RWPE1 (cell line): ENCODE measurements around the gene ASTN2.

ENCODE experiments used
- CTCF ChIA-PET: fragments of 350-600 bp; sonication (Branson Sonifier 250); formaldehyde crosslinking; extraction: SDS; loops from one replicate; lab custom pipeline; 2021; lab: Yijun Ruan, JAX
- POLR2A ChIA-PET: fragments of 400-600 bp; formaldehyde crosslinking; extraction: SDS; loops from one replicate; lab custom pipeline; 2020; ENCODE audit warnings: antibody characterized with exemption; ENCODE audit not compliant: low non-redundant PET; lab: Yijun Ruan, JAX
- DNase-seq: peaks from one replicate; pipeline ENCODE4 v3.0.0; 2012; ENCODE audit warnings: low spot score
- H3K27ac ChIP-seq: fragments of 450-650 bp; 2 replicates; pipeline ENCODE4 v1.5.1; 2017
- TF ChIP-seq, protein P1 (sequence below): fragments of 450-650 bp; conservative IDR thresholded peaks from 2 replicates; pipeline ENCODE4 v1.5.1; 2017; ENCODE audit warnings: low read depth, mild to moderate bottlenecking

ASTN2 gene

GRCh38 chr9:117205806-117206205 lies 209.1 kb downstream of the ASTN2 start:
- H3K27ac ChIP-seq, result no peak overlapping the region
- TF ChIP-seq, protein P1, sequence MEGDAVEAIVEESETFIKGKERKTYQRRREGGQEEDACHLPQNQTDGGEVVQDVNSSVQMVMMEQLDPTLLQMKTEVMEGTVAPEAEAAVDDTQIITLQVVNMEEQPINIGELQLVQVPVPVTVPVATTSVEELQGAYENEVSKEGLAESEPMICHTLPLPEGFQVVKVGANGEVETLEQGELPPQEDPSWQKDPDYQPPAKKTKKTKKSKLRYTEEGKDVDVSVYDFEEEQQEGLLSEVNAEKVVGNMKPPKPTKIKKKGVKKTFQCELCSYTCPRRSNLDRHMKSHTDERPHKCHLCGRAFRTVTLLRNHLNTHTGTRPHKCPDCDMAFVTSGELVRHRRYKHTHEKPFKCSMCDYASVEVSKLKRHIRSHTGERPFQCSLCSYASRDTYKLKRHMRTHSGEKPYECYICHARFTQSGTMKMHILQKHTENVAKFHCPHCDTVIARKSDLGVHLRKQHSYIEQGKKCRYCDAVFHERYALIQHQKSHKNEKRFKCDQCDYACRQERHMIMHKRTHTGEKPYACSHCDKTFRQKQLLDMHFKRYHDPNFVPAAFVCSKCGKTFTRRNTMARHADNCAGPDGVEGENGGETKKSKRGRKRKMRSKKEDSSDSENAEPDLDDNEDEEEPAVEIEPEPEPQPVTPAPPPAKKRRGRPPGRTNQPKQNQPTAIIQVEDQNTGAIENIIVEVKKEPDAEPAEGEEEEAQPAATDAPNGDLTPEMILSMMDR, result no peak
- POLR2A ChIA-PET, result no interaction called here
- CTCF ChIA-PET, result no interaction called here
- DNase-seq, result no peak

- ChIA-PET POLR2A (no interaction called here), CTCF (no interaction called here)
- TF ChIP-seq, protein P1, result no peak
- no peak overlapping the region for H3K27ac ChIP-seq
- DNase-seq, result no peak
Measured at GRCh38 chr9:117204971-117205370, 209.9 kb downstream of the ASTN2 start.

GRCh38 chr9:117191504-117192261 lies 223.2 kb downstream of the ASTN2 start:
- DNase-seq, result no peak
- no peak overlapping the region for H3K27ac ChIP-seq
- TF ChIP-seq, protein P1, result no peak
- ChIA-PET CTCF (interaction anchor here (0.6 kb wide), 2 partner anchors 353 to 820 kb away, joined by 4 read pairs; no protein-coding TSS in a partner anchor), POLR2A (no interaction called here)

DNA sequence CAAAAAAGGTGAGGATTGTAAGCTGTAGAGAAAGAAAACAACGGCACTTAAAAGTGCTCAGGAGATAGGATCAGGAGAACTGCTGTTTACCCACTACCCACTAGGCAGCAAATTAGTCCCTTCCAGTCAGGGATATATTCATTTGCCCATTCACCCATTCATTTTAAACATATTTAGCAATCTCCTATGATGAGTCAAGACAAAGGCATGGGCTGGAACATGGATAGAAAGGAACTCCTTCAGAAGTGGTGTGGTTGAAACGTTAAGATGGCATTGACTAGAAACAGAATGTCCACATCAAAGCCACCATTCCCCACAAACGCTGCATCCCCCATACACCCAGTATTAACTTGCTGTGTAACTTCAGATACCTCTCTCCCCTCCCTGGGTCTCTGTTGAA lies 225.7 kb downstream of the ASTN2 start:
- no peak overlapping the region for H3K27ac ChIP-seq
- ChIA-PET POLR2A (no interaction called here), CTCF (no interaction called here)
- TF ChIP-seq, protein P1, result no peak
- DNase-seq, result no peak

GRCh38 chr9:117188394-117188793 lies 226.5 kb downstream of the ASTN2 start:
- POLR2A ChIA-PET, result no interaction called here
- DNase-seq, result no peak
- TF ChIP-seq, protein P1, result no peak
- CTCF ChIA-PET, result no interaction called here
- no peak overlapping the region for H3K27ac ChIP-seq

GRCh38 chr9:117187498-117187897 lies 227.4 kb downstream of the ASTN2 start:
- ChIA-PET CTCF (no interaction called here), POLR2A (no interaction called here)
- no peak for DNase-seq
- TF ChIP-seq, protein P1, result no peak
- no peak overlapping the region for H3K27ac ChIP-seq
